K562 (cell line): ENCODE measurements around the gene ARL2. TPM values are rescaled to one million over a fixed set of nuclear protein-coding genes. Genes with fewer than 3 reads are reported as not detected.

ENCODE experiments used
- ARID1B ChIP-seq: fragments of 450-650 bp; IDR thresholded peaks from 2 replicates; pipeline ENCODE4 v1.6.1; 2016; ENCODE audit warnings: antibody characterized with exemption, mild to moderate bottlenecking, inconsistent platforms
- BHLHE40 ChIP-seq: IDR thresholded peaks from 2 replicates; pipeline ENCODE4 v1.6.1; 2011; ENCODE audit warnings: low read length, improper control_type of control experiment
- CXXC5 ChIP-seq: fragments of 250-450 bp; sonication (Bioruptor Pico); IDR thresholded peaks from 2 replicates; pipeline ENCODE4 v1.8.0; 2022; ENCODE audit warnings: inconsistent platforms, mild to moderate bottlenecking, moderate library complexity
- EHMT2 ChIP-seq: fragments of 450-650 bp; IDR thresholded peaks from 2 replicates; pipeline ENCODE4 v1.6.1; 2018; ENCODE audit warnings: antibody characterized with exemption
- ELF1 ChIP-seq: fragments of 200-800 bp; sonication (Bioruptor generic); IDR thresholded peaks from 2 replicates; pipeline ENCODE4 v1.6.1; 2016; ENCODE audit warnings: missing genetic modification characterization, missing compliant biosample characterization
- HMG20B ChIP-seq: fragments of 250-450 bp; sonication (Bioruptor Pico); IDR thresholded peaks from 2 replicates; pipeline ENCODE4 v1.5.0; 2021; ENCODE audit warnings: mild to moderate bottlenecking
- MAFF ChIP-seq: IDR thresholded peaks from 2 replicates; pipeline ENCODE4 v1.6.1; 2012; ENCODE audit warnings: low read length, improper control_type of control experiment
- NUFIP1 ChIP-seq: fragments of 450-650 bp; IDR thresholded peaks from 2 replicates; pipeline ENCODE4 v1.6.1; 2018; ENCODE audit not compliant: partially characterized antibody
- RAD51 ChIP-seq: fragments of 450-650 bp; IDR thresholded peaks from 2 replicates; pipeline ENCODE4 v1.7.1; 2016; ENCODE audit warnings: low read depth, mild to moderate bottlenecking, borderline replicate concordance
- RFX7 ChIP-seq: fragments of 250-450 bp; sonication (Bioruptor Pico); IDR thresholded peaks from 2 replicates; pipeline ENCODE4 v1.5.1; 2021; ENCODE audit warnings: mild to moderate bottlenecking
- ZC3H4 ChIP-seq: sonication (generic); formaldehyde crosslinking; IDR thresholded peaks from 2 replicates; pipeline ENCODE4 v1.9.0; 2021; ENCODE audit warnings: missing genetic modification reagents, borderline replicate concordance
- ZFX ChIP-seq: sonication (generic); formaldehyde crosslinking; IDR thresholded peaks from 2 replicates; pipeline ENCODE4 v1.8.0; 2022; ENCODE audit warnings: mild to moderate bottlenecking, missing genetic modification reagents, moderate library complexity
- ZNF133 ChIP-seq: fragments of 250-450 bp; sonication (Bioruptor Pico); IDR thresholded peaks from 2 replicates; pipeline ENCODE4 v1.4.0; 2020; ENCODE audit warnings: mild to moderate bottlenecking
- polyA plus RNA-seq, 8 experiments: library from polyadenylated mRNA; depleted of rRNA in 4 of 8; stranded (reverse) in 5 of 8; unstranded in 3 of 8; fragments of >200 nt; fragmentation: Nextera tagmentation in 2 of 8; fragmentation: Illumina TruSeq in 1 of 8; extraction: Ambion mirVana in 2 of 8; extraction: Trizol in 1 of 8; gene quantifications; 2 replicates each; pipeline versions ENCODE4 v1.2.1 to v1.2.3, GENCODE V29; 2011 to 2014; ENCODE audit warnings: inconsistent platforms in 1 of 8, missing spikeins in 1 of 8
- total RNA-seq, 7 experiments: library from RNA; depleted of rRNA in 6 of 7; stranded (reverse); fragments of >200 nt in 6 of 7; fragmentation: Illumina TruSeq in 2 of 7; extraction: Trizol in 2 of 7; gene quantifications; 2 replicates each; pipeline versions ENCODE4 v1.2.1 to v1.2.3, GENCODE V29; 2011 to 2021; ENCODE audit warnings: low replicate concordance in 1 of 7
- TF ChIP-seq, protein P1 (sequence below): fragments of 450-650 bp; IDR thresholded peaks from 2 replicates; pipeline ENCODE4 v1.7.1; 2018; ENCODE audit warnings: mild to moderate bottlenecking, low read depth; ENCODE audit not compliant: partially characterized antibody
- TF ChIP-seq, protein P2 (sequence below): fragments of 450-650 bp; formaldehyde crosslinking; IDR thresholded peaks from 2 replicates; pipeline ENCODE4 v1.4.0; 2020; ENCODE audit warnings: mild to moderate bottlenecking, moderate library complexity

ARL2 gene
- total and polyA plus RNA-seq, 9 of the 15 experiments (the other 6 are each of a cell fraction or from before 2014, with no cell fraction given): 5.7 to 154 (median 92.2) TPM

DNA sequence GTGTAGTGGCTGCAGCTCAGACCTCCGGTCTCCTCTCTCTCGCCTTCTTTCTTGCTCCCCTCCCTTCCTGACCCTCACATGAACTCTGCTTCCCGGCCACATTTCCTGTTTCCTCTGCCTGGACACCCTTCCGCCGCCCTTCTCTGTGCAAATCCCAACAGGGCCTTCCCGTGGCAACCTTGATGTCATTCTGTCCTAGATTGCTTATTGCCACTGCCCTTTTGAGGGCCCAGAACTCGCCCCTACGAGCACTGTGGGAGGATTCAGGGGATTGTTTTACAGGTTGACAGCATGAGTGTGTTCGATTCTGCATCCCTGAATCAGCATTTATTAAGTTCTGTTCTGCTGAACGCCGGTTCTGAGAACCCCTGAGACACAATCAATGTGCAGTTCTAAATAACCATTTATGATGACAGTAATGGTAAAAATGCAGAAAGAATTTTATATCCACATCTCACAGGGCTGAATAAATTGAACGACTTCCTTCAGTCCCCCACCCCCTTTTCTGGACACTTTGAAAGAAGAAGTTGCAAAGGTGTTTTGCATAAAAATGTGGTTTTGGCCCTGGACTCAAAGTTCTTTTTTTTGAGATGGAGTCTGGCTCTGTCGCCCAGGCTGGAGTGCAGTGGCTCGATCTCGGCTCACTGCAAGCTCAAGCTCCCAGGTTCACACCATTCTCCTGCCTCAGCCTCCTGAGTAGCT lies 23.6 kb upstream of the ARL2 start (continued):
- TF ChIP-seq EHMT2 (0 out of 2 replicates have a peak, but pooled peaks have one; percentile 20), BHLHE40 (no peak), RFX7 (no peak), ZFX (CRISPR knock-in tag) (0 out of 2 replicates have a peak, but pooled peaks have one; percentile 17), CXXC5 (CRISPR knock-in tag) (peak; percentile 41; the same call in 1 of the 2 replicates), ZC3H4 (CRISPR knock-in tag) (no peak), HMG20B (CRISPR knock-in tag) (no peak), NUFIP1 (no peak), ARID1B (peak; percentile 20; the same call in 1 of the 2 replicates), ZNF133 (CRISPR knock-in tag) (no peak), MAFF (peak; percentile 78), ELF1 (0 out of 2 replicates have a peak, but pooled peaks have one; percentile 43), RAD51 (no peak)
- TF ChIP-seq, protein P1, sequence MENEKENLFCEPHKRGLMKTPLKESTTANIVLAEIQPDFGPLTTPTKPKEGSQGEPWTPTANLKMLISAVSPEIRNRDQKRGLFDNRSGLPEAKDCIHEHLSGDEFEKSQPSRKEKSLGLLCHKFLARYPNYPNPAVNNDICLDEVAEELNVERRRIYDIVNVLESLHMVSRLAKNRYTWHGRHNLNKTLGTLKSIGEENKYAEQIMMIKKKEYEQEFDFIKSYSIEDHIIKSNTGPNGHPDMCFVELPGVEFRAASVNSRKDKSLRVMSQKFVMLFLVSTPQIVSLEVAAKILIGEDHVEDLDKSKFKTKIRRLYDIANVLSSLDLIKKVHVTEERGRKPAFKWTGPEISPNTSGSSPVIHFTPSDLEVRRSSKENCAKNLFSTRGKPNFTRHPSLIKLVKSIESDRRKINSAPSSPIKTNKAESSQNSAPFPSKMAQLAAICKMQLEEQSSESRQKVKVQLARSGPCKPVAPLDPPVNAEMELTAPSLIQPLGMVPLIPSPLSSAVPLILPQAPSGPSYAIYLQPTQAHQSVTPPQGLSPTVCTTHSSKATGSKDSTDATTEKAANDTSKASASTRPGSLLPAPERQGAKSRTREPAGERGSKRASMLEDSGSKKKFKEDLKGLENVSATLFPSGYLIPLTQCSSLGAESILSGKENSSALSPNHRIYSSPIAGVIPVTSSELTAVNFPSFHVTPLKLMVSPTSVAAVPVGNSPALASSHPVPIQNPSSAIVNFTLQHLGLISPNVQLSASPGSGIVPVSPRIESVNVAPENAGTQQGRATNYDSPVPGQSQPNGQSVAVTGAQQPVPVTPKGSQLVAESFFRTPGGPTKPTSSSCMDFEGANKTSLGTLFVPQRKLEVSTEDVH: no peak
- TF ChIP-seq, protein P2, sequence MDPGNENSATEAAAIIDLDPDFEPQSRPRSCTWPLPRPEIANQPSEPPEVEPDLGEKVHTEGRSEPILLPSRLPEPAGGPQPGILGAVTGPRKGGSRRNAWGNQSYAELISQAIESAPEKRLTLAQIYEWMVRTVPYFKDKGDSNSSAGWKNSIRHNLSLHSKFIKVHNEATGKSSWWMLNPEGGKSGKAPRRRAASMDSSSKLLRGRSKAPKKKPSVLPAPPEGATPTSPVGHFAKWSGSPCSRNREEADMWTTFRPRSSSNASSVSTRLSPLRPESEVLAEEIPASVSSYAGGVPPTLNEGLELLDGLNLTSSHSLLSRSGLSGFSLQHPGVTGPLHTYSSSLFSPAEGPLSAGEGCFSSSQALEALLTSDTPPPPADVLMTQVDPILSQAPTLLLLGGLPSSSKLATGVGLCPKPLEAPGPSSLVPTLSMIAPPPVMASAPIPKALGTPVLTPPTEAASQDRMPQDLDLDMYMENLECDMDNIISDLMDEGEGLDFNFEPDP (CRISPR knock-in tag): no peak
